NT2/D1 (cell line): ENCODE results near the gene RAD18.

ENCODE experiments used
- DNase-seq: peaks from one replicate; pipeline ENCODE4 v3.0.0-alpha.2; 2011; ENCODE audit warnings: low read depth, low spot score
- H3K27me3 ChIP-seq: 2 replicates; pipeline ENCODE4 v1.6.0; 2011; ENCODE audit warnings: mild to moderate bottlenecking; ENCODE audit not compliant: insufficient read length, insufficient read depth
- H3K36me3 ChIP-seq: 2 replicates; pipeline ENCODE4 v1.6.1; 2011; ENCODE audit warnings: mild to moderate bottlenecking, low read length, mixed read lengths; ENCODE audit not compliant: insufficient read depth, insufficient read length
- H3K4me1 ChIP-seq: 2 replicates; pipeline ENCODE4 v1.5.1; 2011; ENCODE audit not compliant: insufficient read depth, insufficient read length
- H3K4me3 ChIP-seq: 2 replicates; pipeline ENCODE4 v1.5.1; 2011; ENCODE audit warnings: low read depth; ENCODE audit not compliant: insufficient read length
- H3K9ac ChIP-seq: 2 replicates; pipeline ENCODE4 v1.6.0; 2011; ENCODE audit warnings: low read depth; ENCODE audit not compliant: insufficient read length
- H3K9me3 ChIP-seq: 2 replicates; pipeline ENCODE4 v1.5.1; 2011; ENCODE audit warnings: mild to moderate bottlenecking, low read length; ENCODE audit not compliant: insufficient read depth
- SUZ12 ChIP-seq: IDR thresholded peaks from 2 replicates; pipeline ENCODE4 v1.6.1; 2011; ENCODE audit not compliant: insufficient read length, insufficient read depth; ENCODE audit errors: extremely low read depth
- YY1 ChIP-seq: IDR thresholded peaks from 2 replicates; pipeline ENCODE4 v1.6.1; 2011; ENCODE audit not compliant: insufficient read length, insufficient read depth
- ZNF274 ChIP-seq: IDR thresholded peaks from 2 replicates; pipeline ENCODE4 v1.6.1; 2011; ENCODE audit warnings: mild to moderate bottlenecking, low read depth, low read length

RAD18 gene

GRCh38 chr3:8834974-8835373 lies 128.3 kb downstream of the RAD18 start:
- no peak overlapping the region for H3K4me3 ChIP-seq
- no peak for TF ChIP-seq YY1
- TF ChIP-seq SUZ12: no peak
- TF ChIP-seq ZNF274: no peak
- no peaks in the 10 kb centered on the region for H3K4me1 ChIP-seq
- H3K36me3 ChIP-seq: no peaks in the 10 kb centered on the region
- H3K27me3 ChIP-seq: no peaks in the 10 kb centered on the region
- no peak overlapping the region for H3K9ac ChIP-seq
- no peak for DNase-seq
- no peaks in the 10 kb centered on the region for H3K9me3 ChIP-seq

GRCh38 chr3:8827641-8828040 lies 135.6 kb downstream of the RAD18 start:
- Histone ChIP-seq H3K27me3 (no peaks in the 10 kb centered on the region), H3K36me3 (no peaks in the 10 kb centered on the region), H3K4me1 (no peaks in the 10 kb centered on the region), H3K4me3 (no peak overlapping the region), H3K9me3 (no peaks in the 10 kb centered on the region), H3K9ac (no peak overlapping the region)
- DNase-seq: no peak
- TF ChIP-seq YY1: no peak
- TF ChIP-seq ZNF274: no peak
- TF ChIP-seq SUZ12: no peak
